GM10847 (cell line): ENCODE results near the gene TAF1C.

Experiments used
- POLR2A ChIP-seq: IDR thresholded peaks from 2 replicates; pipeline ENCODE4 v1.6.1; 2011; ENCODE audit not compliant: insufficient read length; ENCODE audit errors: extremely low read depth

The TAF1C gene

DNA sequence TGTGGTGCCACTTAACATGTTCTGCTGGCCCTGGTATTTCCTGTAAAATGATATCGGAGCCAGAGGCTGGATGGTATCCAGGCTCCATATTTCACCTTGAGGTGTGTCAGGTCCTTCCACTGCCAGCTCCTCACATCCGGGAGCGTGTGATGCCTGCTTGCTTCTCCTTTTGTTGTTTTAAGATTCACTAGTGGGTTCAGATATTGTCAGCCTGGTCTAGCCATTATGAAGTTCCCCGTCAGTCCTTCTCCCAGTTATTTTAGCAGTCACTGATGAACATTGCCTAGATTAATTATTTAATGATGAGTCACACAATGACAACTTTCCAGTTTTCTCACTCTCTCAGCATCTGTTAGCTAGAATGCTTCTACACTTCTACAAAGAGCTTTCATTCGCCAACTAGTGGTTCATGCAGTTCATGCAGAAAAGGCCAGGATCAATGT lies 30.5 kb downstream of the TAF1C start:
- TF ChIP-seq POLR2A: no peak

DNA sequence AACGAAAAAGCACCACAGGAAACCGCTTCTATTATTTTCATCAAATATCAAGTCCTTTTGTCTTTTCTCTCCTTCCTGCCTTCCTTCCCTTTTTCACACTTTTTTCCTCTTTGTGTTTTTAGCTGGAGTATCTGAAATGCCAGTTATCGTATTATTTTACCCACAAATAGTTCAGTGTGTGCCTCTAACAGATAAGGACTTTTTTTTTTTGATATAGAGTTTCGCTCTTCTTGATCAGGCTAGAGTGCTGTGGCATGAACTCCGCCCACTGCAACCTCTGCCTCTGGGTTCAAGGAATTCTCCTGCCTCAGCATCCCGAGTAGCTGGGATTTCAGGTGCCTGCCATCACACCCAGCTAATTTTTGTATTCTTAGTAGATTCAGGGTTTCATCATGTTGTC lies 31.1 kb downstream of the TAF1C start:
- no peak for TF ChIP-seq POLR2A

DNA sequence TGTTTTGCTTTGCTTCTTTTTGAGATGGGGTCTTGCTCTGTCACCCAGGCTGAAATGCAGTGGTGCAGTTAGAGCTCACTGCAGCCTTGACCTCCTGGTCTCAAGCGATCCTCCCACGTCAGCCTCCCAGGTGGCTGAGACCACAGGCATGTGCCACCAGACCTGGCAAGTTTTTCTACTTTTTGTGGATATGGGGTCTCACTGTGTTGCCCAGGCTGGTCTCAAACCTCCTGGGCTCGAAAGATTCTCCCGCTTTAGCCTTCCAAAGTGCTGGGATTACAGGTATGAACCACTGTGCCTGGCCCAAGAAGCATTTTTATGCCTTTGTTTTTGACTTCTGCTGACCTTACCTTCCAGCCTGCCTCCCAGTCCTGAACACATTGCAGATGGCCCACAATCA lies 31.6 kb downstream of the TAF1C start:
- no peak for TF ChIP-seq POLR2A

DNA sequence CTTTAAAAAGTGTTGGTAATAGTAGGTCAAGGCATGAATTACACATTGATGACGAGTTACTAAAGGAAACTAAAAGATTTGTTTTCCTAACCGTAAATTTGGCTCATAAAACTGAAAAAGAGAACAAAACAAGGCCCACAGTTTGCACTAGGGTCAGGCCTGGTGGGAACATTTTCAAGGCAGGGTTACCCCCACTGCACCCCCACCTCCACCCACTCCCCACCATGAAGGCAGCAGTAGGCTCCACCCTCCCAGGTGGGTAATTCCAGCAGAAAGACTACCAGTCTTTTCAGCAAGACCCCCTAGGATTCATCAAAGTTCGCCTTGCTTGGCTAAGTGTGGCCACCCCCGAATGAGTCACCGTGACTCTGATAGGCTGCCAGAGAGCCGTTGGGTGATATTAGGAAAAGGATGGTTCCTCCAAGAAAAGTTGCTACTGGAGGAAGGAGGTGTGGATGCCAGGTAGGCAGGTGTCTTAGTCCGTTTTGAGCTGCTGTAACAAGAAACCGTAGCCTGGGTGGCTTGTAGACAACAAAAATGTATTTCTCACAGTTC lies 33.1 kb downstream of the TAF1C start:
- no peak for TF ChIP-seq POLR2A

DNA sequence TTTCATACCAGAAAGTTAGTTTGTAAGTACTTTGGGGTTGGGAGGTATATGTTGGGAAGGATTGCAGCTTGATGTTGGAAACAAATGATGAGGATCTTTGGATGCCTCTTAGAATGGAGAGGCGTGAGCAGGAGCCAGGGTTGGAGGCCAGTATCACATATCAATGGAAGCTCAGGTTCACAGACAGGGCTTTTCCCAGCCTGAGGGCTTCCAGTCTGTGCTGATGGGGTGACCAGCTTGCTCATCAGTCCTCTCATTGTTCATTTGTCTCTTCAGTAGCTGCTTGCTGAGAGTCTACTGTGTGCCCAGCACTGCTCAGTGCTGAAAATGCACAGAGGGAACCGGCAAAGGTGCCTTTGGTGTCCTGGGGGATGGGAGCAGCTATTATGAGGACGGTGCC lies 35.9 kb downstream of the TAF1C start:
- no peak for TF ChIP-seq POLR2A

DNA sequence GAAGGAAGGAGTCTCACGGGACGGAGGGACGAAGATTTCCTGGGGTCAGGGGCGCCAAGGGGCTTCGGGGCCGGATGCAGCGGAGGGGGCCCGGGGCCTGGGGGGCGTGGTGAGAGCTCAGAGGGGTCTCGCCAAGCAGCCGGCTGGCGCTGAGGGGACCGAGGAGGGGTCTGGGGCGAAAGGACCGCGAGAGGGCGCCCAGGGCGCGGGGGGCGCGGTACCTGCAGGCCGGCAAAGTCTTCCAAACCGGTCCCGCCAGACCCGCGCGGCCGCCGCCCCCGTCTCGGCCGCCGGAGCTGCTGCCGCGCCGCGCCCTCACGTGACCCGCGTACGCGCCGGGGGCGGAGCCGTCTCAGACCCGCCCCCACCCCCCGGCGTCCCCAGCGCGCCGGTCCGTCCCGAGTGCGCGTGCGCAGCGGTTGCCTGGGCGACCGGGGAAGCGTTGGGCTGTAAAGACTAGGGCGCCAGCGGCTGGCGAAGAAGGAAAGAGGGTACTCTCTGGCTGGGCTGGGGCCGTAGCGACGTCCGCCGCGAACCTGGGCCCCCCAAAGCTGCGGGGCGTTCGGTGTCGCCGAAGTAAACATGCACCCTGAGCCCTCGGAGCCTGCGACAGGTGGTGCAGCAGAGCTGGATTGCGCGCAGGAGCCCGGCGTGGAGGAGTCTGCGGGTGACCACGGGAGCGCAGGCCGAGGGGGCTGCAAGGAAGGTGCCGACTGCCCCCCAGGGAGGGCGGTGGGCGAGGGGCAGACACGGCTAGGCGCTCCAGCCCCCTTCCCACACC lies 41.8 kb downstream of the TAF1C start, which contains the start of the genes DNAAF1 and HSDL1:
TSS of gene DNAAF1 (plus strand) at position 450 of the 781 bp plus-strand sequence. CDS start at position 583, 133 bp downstream.
TSS of gene HSDL1 (minus strand) at position 319 of the 781 bp plus-strand sequence. CDS start 13,856 bp downstream, outside the sequence.
- peak; percentile 46 for TF ChIP-seq POLR2A

- no peak for TF ChIP-seq POLR2A
Measured at GRCh38 chr16:84144209-84144858, 42.5 kb downstream of the TAF1C start.

- TF ChIP-seq POLR2A: no peak
Measured at GRCh38 chr16:84143784-84144199, 43.1 kb downstream of the TAF1C start.

GRCh38 chr16:84143081-84143480 lies 43.8 kb downstream of the TAF1C start:
- TF ChIP-seq POLR2A: no peak

- no peak for TF ChIP-seq POLR2A
Measured at GRCh38 chr16:84141143-84141670, 45.6 kb downstream of the TAF1C start.

DNA sequence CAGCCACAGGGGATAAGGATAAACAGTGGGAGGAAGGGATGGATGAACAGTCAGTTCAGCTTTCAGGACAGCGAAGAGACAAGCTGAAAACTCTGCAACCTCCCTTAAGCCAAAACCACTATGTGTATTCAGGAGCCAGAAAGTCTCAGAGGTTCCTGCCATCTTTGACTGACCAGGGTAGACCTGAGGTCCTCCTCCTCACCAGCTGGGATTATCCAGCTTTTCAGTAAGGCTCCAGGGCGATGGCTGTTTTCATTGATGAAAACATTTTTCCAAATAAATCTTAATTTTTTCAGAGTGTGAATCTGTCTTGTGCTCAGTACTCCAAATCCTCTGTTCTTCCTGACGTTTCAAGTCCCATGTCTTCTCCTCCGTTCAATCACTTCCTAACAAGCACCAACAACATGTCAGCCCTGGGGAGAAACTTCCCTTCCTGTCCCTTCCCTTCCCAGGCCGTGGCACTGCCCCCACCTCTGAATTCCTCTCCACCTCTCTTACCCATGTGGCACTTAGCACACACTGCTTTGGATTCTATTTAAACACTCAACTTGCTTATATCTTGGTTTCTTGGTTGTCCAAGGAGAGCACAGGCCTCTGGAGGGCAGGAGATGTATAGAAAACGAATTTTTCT lies 47.1 kb downstream of the TAF1C start:
- TF ChIP-seq POLR2A: no peak

- no peak for TF ChIP-seq POLR2A
Measured at GRCh38 chr16:84138824-84139627, 47.8 kb downstream of the TAF1C start.

DNA sequence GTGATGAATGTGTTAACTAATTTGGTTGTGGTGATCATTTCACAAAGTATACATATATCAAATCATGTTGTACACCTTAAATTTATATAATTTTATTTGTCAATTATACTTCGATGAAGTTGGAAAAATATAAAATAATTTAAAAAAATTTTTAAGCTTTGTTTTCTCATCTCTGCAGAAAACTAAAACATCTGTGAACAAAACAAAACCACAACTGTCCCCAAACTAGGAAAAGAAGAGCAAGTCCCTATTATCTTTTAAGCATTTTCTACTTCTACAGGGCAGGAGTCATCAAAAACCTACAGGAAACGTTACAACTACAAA lies 48.4 kb downstream of the TAF1C start:
- TF ChIP-seq POLR2A: no peak

- TF ChIP-seq POLR2A: no peak
Measured at GRCh38 chr16:84137769-84138357, 49.0 kb downstream of the TAF1C start.
